Measurements from ENCODE around the gene UFSP1. TPM values are rescaled to one million over a fixed set of nuclear protein-coding genes. Genes with fewer than 3 reads are reported as not detected.

Gene UFSP1
- total RNA-seq, 3 donors from 2014 or later (not counting 1 experiment from before 2014, with no cell fraction given), result 1.0 to 1.9 (median 1.3) TPM

DNA sequence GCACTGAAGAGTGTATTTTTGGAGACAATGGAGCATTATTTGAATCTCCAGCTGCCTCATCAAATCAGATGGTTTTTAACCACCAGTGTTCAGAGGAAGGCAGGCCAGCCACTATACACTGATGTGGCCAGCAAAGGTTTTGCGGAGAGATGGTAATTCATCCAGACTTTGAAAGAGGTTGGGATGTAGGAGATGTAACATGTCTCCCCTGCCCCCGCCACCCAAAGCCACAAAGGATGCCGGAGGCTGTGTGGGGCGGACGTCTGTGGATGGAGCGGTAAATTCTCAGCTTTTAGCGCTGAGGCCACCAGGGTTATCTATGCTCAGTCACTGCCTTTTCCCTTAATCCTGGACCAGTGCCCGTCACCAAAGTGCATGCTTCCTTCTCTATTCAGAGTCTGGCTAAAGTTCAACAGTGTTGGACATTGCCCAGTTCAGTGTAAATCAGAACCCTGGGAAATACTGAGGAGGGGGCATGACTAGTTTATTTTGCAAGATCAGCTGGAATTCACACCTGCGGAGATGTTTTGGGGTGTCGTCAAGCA is 26.0 kb downstream of the UFSP1 start:
- Mint-ChIP-seq H3K4me3 (no peak overlapping the region), H3K27ac (no peak overlapping the region), H3K4me1 (peaks cover 0 to 11% of the 10 kb centered on the region in 2 donors), H3K36me3 (no peaks in the 10 kb centered on the region), H3K27me3 (ENCODE audit: low read depth in 2 of 2) (peaks cover 0 to 9% of the 10 kb centered on the region in 2 donors), H3K9me3 (no peaks in the 10 kb centered on the region)
- no peak overlapping the region for H3K4me3 ChIP-seq (ENCODE audit: low read length)
- ATAC-seq, result no peak
- WGBS (ENCODE audit: insufficient coverage), result 52% methylated on average over 10 of the region's 10 CpGs
- peaks cover 32% of the 10 kb centered on the region for H3K36me3 ChIP-seq (ENCODE audit: control insufficient read depth, insufficient read depth, low read length)
- H3K27ac ChIP-seq (ENCODE audit: low read length), result no peak overlapping the region
- TF ChIP-seq, protein P1, sequence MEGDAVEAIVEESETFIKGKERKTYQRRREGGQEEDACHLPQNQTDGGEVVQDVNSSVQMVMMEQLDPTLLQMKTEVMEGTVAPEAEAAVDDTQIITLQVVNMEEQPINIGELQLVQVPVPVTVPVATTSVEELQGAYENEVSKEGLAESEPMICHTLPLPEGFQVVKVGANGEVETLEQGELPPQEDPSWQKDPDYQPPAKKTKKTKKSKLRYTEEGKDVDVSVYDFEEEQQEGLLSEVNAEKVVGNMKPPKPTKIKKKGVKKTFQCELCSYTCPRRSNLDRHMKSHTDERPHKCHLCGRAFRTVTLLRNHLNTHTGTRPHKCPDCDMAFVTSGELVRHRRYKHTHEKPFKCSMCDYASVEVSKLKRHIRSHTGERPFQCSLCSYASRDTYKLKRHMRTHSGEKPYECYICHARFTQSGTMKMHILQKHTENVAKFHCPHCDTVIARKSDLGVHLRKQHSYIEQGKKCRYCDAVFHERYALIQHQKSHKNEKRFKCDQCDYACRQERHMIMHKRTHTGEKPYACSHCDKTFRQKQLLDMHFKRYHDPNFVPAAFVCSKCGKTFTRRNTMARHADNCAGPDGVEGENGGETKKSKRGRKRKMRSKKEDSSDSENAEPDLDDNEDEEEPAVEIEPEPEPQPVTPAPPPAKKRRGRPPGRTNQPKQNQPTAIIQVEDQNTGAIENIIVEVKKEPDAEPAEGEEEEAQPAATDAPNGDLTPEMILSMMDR (IDR thresholded peaks at IDR 0.05), result no peak
- intact Hi-C loops (cut with micrococcal nuclease), result no loop called here
- H3K9me3 ChIP-seq (ENCODE audit: control insufficient read depth, insufficient read depth, low read length), result no peaks in the 10 kb centered on the region
- H3K4me1 ChIP-seq (ENCODE audit: control insufficient read depth, insufficient read depth, low read length), result peaks cover 20% of the 10 kb centered on the region
- no peak for DNase-seq
- peaks cover 9% of the 10 kb centered on the region for H3K27me3 ChIP-seq (ENCODE audit: control insufficient read depth, insufficient read depth, low read length)

DNA sequence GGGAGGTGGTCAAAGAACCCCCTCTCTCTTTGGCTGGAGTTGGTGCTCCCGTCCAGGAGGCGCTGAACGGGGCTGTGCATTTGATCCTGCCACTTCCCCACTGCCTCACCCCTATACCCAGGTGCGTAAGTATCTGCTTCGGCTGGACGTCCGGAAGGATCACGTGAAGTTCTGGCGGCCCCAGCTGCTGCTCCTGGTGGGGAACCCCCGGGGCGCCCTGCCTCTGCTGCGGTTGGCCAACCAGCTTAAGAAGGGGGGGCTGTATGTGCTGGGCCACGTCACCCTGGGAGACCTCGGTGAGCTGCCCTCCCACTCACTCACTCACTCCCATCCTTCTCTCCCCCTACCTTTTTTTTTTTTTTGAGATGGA is 27.9 kb downstream of the UFSP1 start:
- Histone ChIP-seq H3K27me3 (ENCODE audit: control insufficient read depth, insufficient read depth, low read length) (no peaks in the 10 kb centered on the region), H3K4me1 (ENCODE audit: control insufficient read depth, insufficient read depth, low read length) (peaks cover 10% of the 10 kb centered on the region), H3K4me3 (ENCODE audit: low read length) (no peak overlapping the region), H3K36me3 (ENCODE audit: control insufficient read depth, insufficient read depth, low read length) (peaks cover 37% of the 10 kb centered on the region), H3K9me3 (ENCODE audit: control insufficient read depth, insufficient read depth, low read length) (no peaks in the 10 kb centered on the region), H3K27ac (ENCODE audit: low read length) (no peak overlapping the region)
- Mint-ChIP-seq H3K4me1 (peaks cover 0 to 8% of the 10 kb centered on the region in 2 donors), H3K4me3 (no peak overlapping the region), H3K27me3 (ENCODE audit: low read depth in 2 of 2) (peaks cover 0 to 3% of the 10 kb centered on the region in 2 donors), H3K36me3 (no peaks in the 10 kb centered on the region), H3K27ac (no peak overlapping the region), H3K9me3 (no peaks in the 10 kb centered on the region)
- whole genome bisulfite sequencing (ENCODE audit: insufficient coverage), result 96% methylated on average over 14 of the region's 14 CpGs
- TF ChIP-seq, protein P1 (IDR thresholded peaks at IDR 0.05), result no peak
- intact Hi-C loops (cut with micrococcal nuclease), result no loop called here
- ATAC-seq, result no peak
- DNase-seq, result peak in 1 of 2 donors; percentile 2

DNA sequence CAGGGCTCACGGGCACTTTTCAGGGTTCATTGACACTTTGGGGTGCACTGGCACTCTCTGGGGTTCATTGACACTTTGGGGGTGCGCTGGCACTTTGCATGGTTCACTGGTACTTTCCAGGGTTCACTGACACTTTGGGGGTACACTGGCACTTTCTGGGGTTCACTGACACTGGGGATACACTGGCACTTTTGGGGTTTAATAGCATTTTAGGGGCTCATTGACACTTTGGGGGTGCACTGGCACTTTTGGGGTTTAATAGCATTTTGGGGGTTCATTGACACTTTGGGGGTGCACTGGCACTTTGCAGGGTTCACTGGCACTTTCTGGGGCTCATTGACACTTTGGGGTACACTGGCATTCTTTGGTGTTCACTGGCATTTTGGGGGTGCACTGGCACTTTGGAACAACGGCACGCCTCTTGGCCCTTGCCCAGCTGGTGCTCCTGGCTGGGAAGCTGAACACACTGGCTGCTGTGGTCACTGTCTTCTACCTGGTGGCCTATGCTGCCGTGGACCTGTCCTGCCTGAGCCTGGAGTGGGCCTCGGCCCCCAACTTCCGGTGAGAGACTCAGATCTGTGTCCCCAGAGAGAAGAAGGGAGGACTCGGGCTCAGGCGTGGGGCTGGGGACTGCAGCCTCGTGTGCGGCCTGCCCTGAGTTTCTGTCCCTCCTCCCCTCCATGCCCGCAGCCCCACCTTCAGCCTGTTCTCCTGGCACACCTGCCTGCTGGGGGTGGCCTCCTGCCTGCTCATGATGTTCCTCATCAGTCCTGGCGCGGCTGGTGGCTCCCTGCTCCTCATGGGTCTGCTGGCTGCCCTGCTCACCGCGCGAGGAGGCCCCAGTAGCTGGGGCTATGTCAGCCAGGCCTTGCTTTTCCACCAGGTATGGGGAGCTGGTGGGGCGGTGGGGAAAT is 28.6 kb downstream of the UFSP1 start:
- H3K36me3 ChIP-seq (ENCODE audit: control insufficient read depth, insufficient read depth, low read length), result peaks cover 37% of the 10 kb centered on the region
- Mint-ChIP-seq H3K4me1 (peaks cover 0 to 4% of the 10 kb centered on the region in 2 donors), H3K36me3 (no peaks in the 10 kb centered on the region), H3K27ac (no peak overlapping the region), H3K4me3 (no peak overlapping the region), H3K27me3 (ENCODE audit: low read depth in 2 of 2) (no peaks in the 10 kb centered on the region), H3K9me3 (no peaks in the 10 kb centered on the region)
- no peak for DNase-seq
- H3K9me3 ChIP-seq (ENCODE audit: control insufficient read depth, insufficient read depth, low read length), result no peaks in the 10 kb centered on the region
- intact Hi-C loops (cut with micrococcal nuclease), result no loop called here
- H3K27ac ChIP-seq (ENCODE audit: low read length), result no peak overlapping the region
- no peak overlapping the region for H3K4me3 ChIP-seq (ENCODE audit: low read length)
- 96% methylated on average over 18 of the region's 18 CpGs for WGBS (ENCODE audit: insufficient coverage)
- peaks cover 6% of the 10 kb centered on the region for H3K4me1 ChIP-seq (ENCODE audit: control insufficient read depth, insufficient read depth, low read length)
- ATAC-seq, result no peak
- H3K27me3 ChIP-seq (ENCODE audit: control insufficient read depth, insufficient read depth, low read length), result no peaks in the 10 kb centered on the region
- TF ChIP-seq, protein P1 (IDR thresholded peaks at IDR 0.05), result no peak
